Stimulated activated effector memory CD8-positive, alpha-beta T cell treated with anti-CD3 and anti-CD28 coated beads, Interleukin-12 subunit alpha, Interleukin-12 subunit beta, amount 100 ng/mL, for 72 hours (primary cell): ENCODE measurements around the gene OR51L1.

Experiments
- ATAC-seq: fragments of 150-1000 bp; cut with Tn5 transposase; 2 replicates; pipeline ENCODE4 v1.10.0; 2021
- DNase-seq, 2 donors: peaks; one replicate each; pipeline ENCODE4 v3.0.0; 2021 to 2022; ENCODE audit warnings: low spot score in 2 of 2
- H3K27ac Mint-ChIP-seq: one replicate; pipeline ENCODE4 v1.8.0; 2022; ENCODE audit warnings: mild to moderate bottlenecking, mixed read lengths
- H3K36me3 Mint-ChIP-seq: one replicate; pipeline ENCODE4 v1.8.0; 2022; ENCODE audit warnings: mild to moderate bottlenecking, mixed read lengths
- H3K4me1 Mint-ChIP-seq: one replicate; pipeline ENCODE4 v1.8.0; 2022; ENCODE audit warnings: mixed read lengths
- H3K4me3 Mint-ChIP-seq: one replicate; pipeline ENCODE4 v1.8.0; 2022; ENCODE audit warnings: mild to moderate bottlenecking, mixed read lengths
- H3K9me3 Mint-ChIP-seq: one replicate; pipeline ENCODE4 v1.8.0; 2022; ENCODE audit warnings: mixed read lengths

The OR51L1 gene

GRCh38 chr11:5036669-5037068 is 42.0 kb downstream of the OR51L1 start:
- ATAC-seq: no peak
- no peak overlapping the region for H3K4me3 Mint-ChIP-seq
- H3K27ac Mint-ChIP-seq: no peak overlapping the region
- H3K9me3 Mint-ChIP-seq: no peaks in the 10 kb centered on the region
- no peak for DNase-seq
- no peaks in the 10 kb centered on the region for H3K36me3 Mint-ChIP-seq
- H3K4me1 Mint-ChIP-seq: no peaks in the 10 kb centered on the region

- DNase-seq (no peak), ATAC-seq (no peak)
- Mint-ChIP-seq H3K9me3 (no peaks in the 10 kb centered on the region), H3K4me3 (no peak overlapping the region), H3K36me3 (no peaks in the 10 kb centered on the region), H3K27ac (no peak overlapping the region), H3K4me1 (no peaks in the 10 kb centered on the region)
Measured at GRCh38 chr11:5037926-5038325, 43.3 kb downstream of the OR51L1 start.

- H3K9me3 Mint-ChIP-seq: no peaks in the 10 kb centered on the region
- ATAC-seq: no peak
- DNase-seq: no peak
- H3K27ac Mint-ChIP-seq: no peak overlapping the region
- H3K4me1 Mint-ChIP-seq: no peaks in the 10 kb centered on the region
- no peak overlapping the region for H3K4me3 Mint-ChIP-seq
- H3K36me3 Mint-ChIP-seq: no peaks in the 10 kb centered on the region
Measured at GRCh38 chr11:5038341-5038740, 43.7 kb downstream of the OR51L1 start.

- Mint-ChIP-seq H3K27ac (no peak overlapping the region), H3K4me1 (no peaks in the 10 kb centered on the region)
- no peak for DNase-seq
Measured at GRCh38 chr11:5040876-5041275, 46.2 kb downstream of the OR51L1 start.

GRCh38 chr11:5042091-5042490 is 47.4 kb downstream of the OR51L1 start:
- Mint-ChIP-seq H3K9me3 (no peaks in the 10 kb centered on the region), H3K4me3 (no peak overlapping the region), H3K36me3 (no peaks in the 10 kb centered on the region), H3K4me1 (no peaks in the 10 kb centered on the region), H3K27ac (no peak overlapping the region)
- ATAC-seq: no peak
- no peak for DNase-seq

More at GRCh38 chr11:5040876-5041275, 46.2 kb downstream of the OR51L1 start:
- ATAC-seq: no peak
- H3K9me3 Mint-ChIP-seq: no peaks in the 10 kb centered on the region
- no peak overlapping the region for H3K4me3 Mint-ChIP-seq
- no peaks in the 10 kb centered on the region for H3K36me3 Mint-ChIP-seq

GRCh38 chr11:5043380-5043779 is 48.7 kb downstream of the OR51L1 start:
- H3K9me3 Mint-ChIP-seq: no peaks in the 10 kb centered on the region
- DNase-seq: no peak
- no peak overlapping the region for H3K4me3 Mint-ChIP-seq
- H3K27ac Mint-ChIP-seq: no peak overlapping the region
- H3K4me1 Mint-ChIP-seq: no peaks in the 10 kb centered on the region
- no peak for ATAC-seq
- H3K36me3 Mint-ChIP-seq: no peaks in the 10 kb centered on the region

GRCh38 chr11:5046226-5046625 is 51.6 kb downstream of the OR51L1 start, which contains the start of gene OR52J3:
Gene OR52J3, plus strand, starts transcription at chr11:5046526. Its CDS starts 0 bp downstream, at chr11:5046526.
- peaks cover 3% of the 10 kb centered on the region for H3K9me3 Mint-ChIP-seq
- ATAC-seq: no peak
- no peak within 1 kb of the TSS for H3K27ac Mint-ChIP-seq

GRCh38 chr11:5046754-5047330 is 52.2 kb downstream of the OR51L1 start:
- ATAC-seq (no peak), DNase-seq (no peak)
- Mint-ChIP-seq H3K36me3 (no peaks in the 10 kb centered on the region), H3K9me3 (peaks cover 3% of the 10 kb centered on the region), H3K4me1 (no peaks in the 10 kb centered on the region), H3K4me3 (no peak overlapping the region), H3K27ac (no peak overlapping the region)

More at GRCh38 chr11:5046226-5046625, 51.6 kb downstream of the OR51L1 start, which contains the start of gene OR52J3:
- no peak for DNase-seq
- H3K4me3 Mint-ChIP-seq: no peak within 1 kb of the TSS
- no peaks in the 10 kb centered on the region for H3K4me1 Mint-ChIP-seq
- H3K36me3 Mint-ChIP-seq: no peaks in the 10 kb centered on the region
